K562 (cell line): Measurements from ENCODE around the gene ZNF644. TPM values are rescaled to one million over a fixed set of nuclear protein-coding genes. Genes with fewer than 3 reads are reported as not detected.

Experiments used
- ARHGAP35 ChIP-seq: fragments of 450-650 bp; IDR thresholded peaks from 2 replicates; pipeline ENCODE4 v1.6.1; 2018; ENCODE audit not compliant: partially characterized antibody
- CHAMP1 ChIP-seq: fragments of 450-650 bp; IDR thresholded peaks from 2 replicates; pipeline ENCODE4 v1.6.1; 2016; ENCODE audit warnings: mild to moderate bottlenecking
- ERF ChIP-seq: fragments of 450-650 bp; formaldehyde crosslinking; IDR thresholded peaks from 2 replicates; pipeline ENCODE4 v1.4.0; 2020; ENCODE audit warnings: mild to moderate bottlenecking, mixed read lengths
- FOXA1 ChIP-seq: fragments of 450-650 bp; IDR thresholded peaks from 2 replicates; pipeline ENCODE4 v1.6.1; 2016; ENCODE audit warnings: mild to moderate bottlenecking, borderline replicate concordance
- GABPB2 ChIP-seq: fragments of 250-450 bp; sonication (Bioruptor Pico); conservative IDR thresholded peaks from 2 replicates; pipeline ENCODE4 v1.5.1; 2021; ENCODE audit warnings: mild to moderate bottlenecking
- HNRNPL ChIP-seq: fragments of 200-400 bp; formaldehyde crosslinking; IDR thresholded peaks from 2 replicates; pipeline ENCODE4 v1.6.1; 2017; ENCODE audit warnings: low read depth, mild to moderate bottlenecking, low read length
- ILF3 ChIP-seq: fragments of 450-650 bp; IDR thresholded peaks from 2 replicates; pipeline ENCODE4 v1.6.1; 2018; ENCODE audit warnings: antibody characterized with exemption, mild to moderate bottlenecking, moderate library complexity, borderline replicate concordance
- IRF2 ChIP-seq: sonication (generic); formaldehyde crosslinking; IDR thresholded peaks from 2 replicates; pipeline ENCODE4 v1.8.1; 2022; ENCODE audit warnings: mild to moderate bottlenecking, missing genetic modification reagents
- KLF13 ChIP-seq: fragments of 450-650 bp; IDR thresholded peaks from 2 replicates; pipeline ENCODE4 v1.6.1; 2016; ENCODE audit warnings: missing genetic modification characterization, low read depth, mild to moderate bottlenecking, missing compliant biosample characterization, moderate library complexity, borderline replicate concordance
- NFRKB ChIP-seq: fragments of 450-650 bp; IDR thresholded peaks from 2 replicates; pipeline ENCODE4 v1.6.1; 2016; ENCODE audit warnings: low read depth
- OTX1 ChIP-seq: fragments of 450-650 bp; formaldehyde crosslinking; IDR thresholded peaks from 2 replicates; pipeline ENCODE4 v1.4.0; 2022; ENCODE audit warnings: mild to moderate bottlenecking
- PREB ChIP-seq: sonication (generic); formaldehyde crosslinking; IDR thresholded peaks from 2 replicates; pipeline ENCODE4 v1.8.1; 2023; ENCODE audit warnings: mild to moderate bottlenecking, missing genetic modification reagents
- RNF219 ChIP-seq: fragments of 250-450 bp; sonication (Bioruptor Pico); IDR thresholded peaks from 2 replicates; pipeline ENCODE4 v1.5.0; 2022; ENCODE audit warnings: mild to moderate bottlenecking
- TBL1XR1 ChIP-seq, 2 experiments: IDR thresholded peaks; 2 replicates each; pipeline ENCODE4 v1.6.1; 2012; ENCODE audit warnings: improper control_type of control experiment in 2 of 2, low read length in 2 of 2, mild to moderate bottlenecking in 1 of 2
- TCF7 ChIP-seq: sonication (generic); IDR thresholded peaks from 2 replicates; pipeline ENCODE4 v1.6.1; 2016; ENCODE audit warnings: antibody characterized with exemption, borderline replicate concordance
- USF2 ChIP-seq: sonication (generic); formaldehyde crosslinking; IDR thresholded peaks from 2 replicates; pipeline ENCODE4 v1.5.0; 2020; ENCODE audit warnings: missing genetic modification reagents
- YBX1 ChIP-seq: fragments of 450-650 bp; IDR thresholded peaks from 2 replicates; pipeline ENCODE4 v1.7.1; 2016; ENCODE audit warnings: mild to moderate bottlenecking
- ZC3H8 ChIP-seq: fragments of 450-650 bp; IDR thresholded peaks from 2 replicates; pipeline ENCODE4 v1.6.1; 2017
- ZNF124 ChIP-seq: sonication (generic); formaldehyde crosslinking; IDR thresholded peaks from 2 replicates; pipeline ENCODE4 v1.8.1; 2022; ENCODE audit warnings: missing genetic modification reagents
- ZNF184 ChIP-seq: sonication (generic); formaldehyde crosslinking; IDR thresholded peaks from 2 replicates; pipeline ENCODE4 v1.5.0; 2020; ENCODE audit warnings: missing genetic modification reagents
- ZNF583 ChIP-seq: fragments of 250-450 bp; sonication (Bioruptor Pico); IDR thresholded peaks from 2 replicates; pipeline ENCODE4 v1.4.0; 2020
- ZNF766 ChIP-seq: fragments of 200-800 bp; sonication (Bioruptor generic); conservative IDR thresholded peaks from 2 replicates; pipeline ENCODE4 v1.6.1; 2016; ENCODE audit warnings: missing genetic modification characterization, missing compliant biosample characterization
- ZNF77 ChIP-seq: fragments of 250-450 bp; sonication (Bioruptor Pico); IDR thresholded peaks from 2 replicates; pipeline ENCODE4 v1.5.0; 2020
- ZNF785 ChIP-seq: fragments of 250-450 bp; sonication (Bioruptor Pico); IDR thresholded peaks from 2 replicates; pipeline ENCODE4 v1.4.0; 2020; ENCODE audit warnings: mild to moderate bottlenecking
- polyA plus RNA-seq, 8 experiments: library from polyadenylated mRNA; depleted of rRNA in 4 of 8; stranded (reverse) in 5 of 8; unstranded in 3 of 8; fragments of >200 nt; fragmentation: Nextera tagmentation in 2 of 8; fragmentation: Illumina TruSeq in 1 of 8; extraction: Ambion mirVana in 2 of 8; extraction: Trizol in 1 of 8; gene quantifications; 2 replicates each; pipeline versions ENCODE4 v1.2.1 to v1.2.3, GENCODE V29; 2011 to 2014; ENCODE audit warnings: inconsistent platforms in 1 of 8, missing spikeins in 1 of 8
- total RNA-seq, 7 experiments: library from RNA; depleted of rRNA in 6 of 7; stranded (reverse); fragments of >200 nt in 6 of 7; fragmentation: Illumina TruSeq in 2 of 7; extraction: Trizol in 2 of 7; gene quantifications; 2 replicates each; pipeline versions ENCODE4 v1.2.1 to v1.2.3, GENCODE V29; 2011 to 2021; ENCODE audit warnings: low replicate concordance in 1 of 7

The ZNF644 gene
- total and polyA plus RNA-seq, 9 of the 15 experiments (the other 6 are each of a cell fraction or from before 2014, with no cell fraction given), result 25.3 to 71.4 (median 39.6) TPM

GRCh38 chr1:90925928-90926869 lies 95.6 kb downstream of the ZNF644 start (continued):
- TF ChIP-seq USF2 (CRISPR knock-in tag) (no peak), TCF7 (no peak), ZNF184 (CRISPR knock-in tag) (no peak), GABPB2 (CRISPR knock-in tag) (no peak), CHAMP1 (peak; percentile 89), ZNF583 (no peak), ZC3H8 (no peak), ZNF124 (CRISPR knock-in tag) (no peak), OTX1 (CRISPR knock-in tag) (no peak), KLF13 (tag) (no peak), HNRNPL (no peak), ARHGAP35 (no peak), ERF (CRISPR knock-in tag) (no peak), YBX1 (no peak), NFRKB (no peak), ILF3 (no peak), ZNF77 (CRISPR knock-in tag) (no peak), FOXA1 (no peak), ZNF785 (CRISPR knock-in tag) (no peak), IRF2 (CRISPR knock-in tag) (no peak), RNF219 (CRISPR knock-in tag) (no peak), TBL1XR1 (IDR thresholded peaks at IDR 0.05; ENCODE audit: low read length in 2 of 2) (0 out of 4 replicates have a peak, but pooled peaks of 1 of the 2 experiments have one; percentile 20), ZNF766 (CRISPR knock-in tag) (peak; percentile 61; the same call in 1 of the 2 replicates), PREB (CRISPR knock-in tag) (no peak)
